PC-9 (cell line): ENCODE data around the gene MATN1.

Experiments used
- CTCF ChIP-seq: fragments of 200-600 bp; sonication (generic); conservative IDR thresholded peaks from 2 replicates; pipeline ENCODE4 v1.6.1; 2017; ENCODE audit warnings: mixed run types, antibody characterized with exemption, mild to moderate bottlenecking, moderate library complexity
- EZH2 ChIP-seq: fragments of 200-600 bp; sonication (generic); IDR thresholded peaks from 2 replicates; pipeline ENCODE4 v1.8.0; 2017; ENCODE audit warnings: antibody characterized with exemption, low read depth

- TF ChIP-seq CTCF (no peak), EZH2 (no peak)
These were observed 25.5 kb upstream of the MATN1 start for GRCh38 chr1:30748699-30749401.
